ENCODE results near the gene UBTD1.
"Not testable (repeated sequence)": the region's sequence is repeated elsewhere in the genome, so short reads cannot be mapped to it uniquely, and the experiment has no call there.

- TF ChIP-seq POLR2A (IDR thresholded peaks at IDR 0.05); CTCF (IDR thresholded peaks at IDR 0.05 in 8 of 11, conservative IDR thresholded peaks at IDR 0.05 in 3 of 11); POLR2AphosphoS5 (IDR thresholded peaks at IDR 0.05): not testable (repeated sequence)
Measured at GRCh38 chr10:97576487-97576886, 77.8 kb downstream of the UBTD1 start.

All from spleen (tissue), 7 donors.